IMR-90 (cell line): ENCODE measurements around the gene SGTB. TPM values are rescaled to one million over a fixed set of nuclear protein-coding genes. Genes with fewer than 3 reads are reported as not detected.

Experiments
- ATAC-seq: fragments of 200-7000 bp; cut with Tn5 transposase; 2 replicates; pipeline ENCODE4 v1.9.1; 2020; ENCODE audit warnings: low read depth, mild to moderate bottlenecking, moderate library complexity
- BruUV-seq: library from RNA; stranded (reverse); fragments of 400-500 nt; replicated peaks from 2 replicates; lab custom pipeline; 2021; lab: Mats Ljungman, UMichigan
- CTCF ChIA-PET: fragments of 300-600 bp; formaldehyde crosslinking; extraction: SDS; loops from one replicate; lab custom pipeline; 2021; ENCODE audit warnings: antibody characterized with exemption; lab: Yijun Ruan, JAX
- POLR2A ChIA-PET: fragments of 300-600 bp; sonication (Branson Sonifier 250); formaldehyde crosslinking; loops from one replicate; lab custom pipeline; 2022; ENCODE audit warnings: antibody characterized with exemption; ENCODE audit not compliant: unreplicated experiment; lab: Charles Lee
- DNase-seq: peaks from one replicate; pipeline ENCODE4 v3.0.0; 2013
- H2AFZ ChIP-seq: replicated peaks from 2 replicates; pipeline ENCODE3; 2013; ENCODE audit warnings: low read length, mild to moderate bottlenecking; ENCODE audit not compliant: poor library complexity
- H2AK5ac ChIP-seq: 2 replicates; pipeline ENCODE4 v1.6.1; 2013; ENCODE audit warnings: low read depth, low read length, inconsistent platforms
- H2AK9ac ChIP-seq: replicated peaks from 2 replicates; pipeline ENCODE3; 2013; ENCODE audit warnings: mild to moderate bottlenecking, low read depth, low read length, moderate library complexity; ENCODE audit not compliant: poor library complexity
- H2BK120ac ChIP-seq: 2 replicates; pipeline ENCODE4 v1.6.1; 2013; ENCODE audit warnings: low read depth, low read length, inconsistent platforms
- H2BK15ac ChIP-seq: 3 replicates; pipeline ENCODE4 v1.6.1; 2013; ENCODE audit warnings: low read depth, low read length, inconsistent platforms
- H2BK20ac ChIP-seq: 2 replicates; pipeline ENCODE4 v1.6.1; 2013; ENCODE audit warnings: low read depth, mild to moderate bottlenecking, inconsistent platforms, low read length, moderate library complexity
- H2BK5ac ChIP-seq: 2 replicates; pipeline ENCODE4 v1.6.1; 2013; ENCODE audit warnings: mild to moderate bottlenecking, low read depth, low read length, inconsistent platforms; ENCODE audit not compliant: poor library complexity, severe bottlenecking
- H3K14ac ChIP-seq: replicated peaks from 2 replicates; pipeline ENCODE4 v1.6.1; 2013; ENCODE audit warnings: low read depth, low read length, inconsistent platforms
- H3K18ac ChIP-seq: 2 replicates; pipeline ENCODE4 v1.6.1; 2013; ENCODE audit warnings: low read depth, low read length, control low read depth
- H3K23ac ChIP-seq: 2 replicates; pipeline ENCODE4 v1.6.1; 2013; ENCODE audit warnings: low read depth, low read length, inconsistent platforms
- H3K27ac ChIP-seq: 2 replicates; pipeline ENCODE4 v1.5.1; 2013; ENCODE audit warnings: mild to moderate bottlenecking, control low read depth, low read length; ENCODE audit not compliant: insufficient read depth
- H3K27me3 ChIP-seq: 2 replicates; pipeline ENCODE4 v1.6.1; 2013; ENCODE audit warnings: low read length; ENCODE audit not compliant: control insufficient read depth, insufficient read depth
- H3K36me3 ChIP-seq: 2 replicates; pipeline ENCODE4 v1.6.1; 2013; ENCODE audit warnings: low read length, mixed read lengths; ENCODE audit not compliant: control insufficient read depth, insufficient read depth
- H3K4ac ChIP-seq: 2 replicates; pipeline ENCODE4 v1.6.1; 2013; ENCODE audit warnings: low read depth, low read length, inconsistent platforms
- H3K4me1 ChIP-seq: 2 replicates; pipeline ENCODE4 v1.6.1; 2013; ENCODE audit warnings: low read length, mixed read lengths; ENCODE audit not compliant: control insufficient read depth, insufficient read depth
- H3K4me2 ChIP-seq: 2 replicates; pipeline ENCODE4 v1.6.1; 2013; ENCODE audit warnings: low read depth, mild to moderate bottlenecking, control low read depth, low read length, moderate library complexity
- H3K4me3 ChIP-seq: 2 replicates; pipeline ENCODE4 v1.5.1; 2013; ENCODE audit warnings: low read depth, mild to moderate bottlenecking, control low read depth, low read length, moderate library complexity; ENCODE audit not compliant: insufficient read depth
- H3K56ac ChIP-seq: 2 replicates; pipeline ENCODE4 v1.6.1; 2013; ENCODE audit warnings: low read length, inconsistent platforms; ENCODE audit not compliant: insufficient read depth; ENCODE audit errors: extremely low read depth
- H3K79me1 ChIP-seq, 2 experiments: 2 replicates each; pipeline ENCODE4 v1.6.1; 2013; ENCODE audit warnings: low read length in 2 of 2, inconsistent platforms in 1 of 2, low read depth in 1 of 2
- H3K9ac ChIP-seq: 2 replicates; pipeline ENCODE4 v1.6.1; 2013; ENCODE audit warnings: low read depth, low read length, control low read depth
- H3K9me1 ChIP-seq: 2 replicates; pipeline ENCODE4 v1.6.1; 2013; ENCODE audit warnings: low read length, inconsistent platforms; ENCODE audit not compliant: insufficient read depth
- H3K9me3 ChIP-seq: 2 replicates; pipeline ENCODE4 v1.6.1; 2013; ENCODE audit warnings: low read length; ENCODE audit not compliant: control insufficient read depth, insufficient read depth
- H4K20me1 ChIP-seq: 2 replicates; pipeline ENCODE4 v1.6.1; 2013; ENCODE audit warnings: low read length, inconsistent platforms; ENCODE audit not compliant: insufficient read depth
- H4K5ac ChIP-seq: 2 replicates; pipeline ENCODE4 v1.6.1; 2013; ENCODE audit warnings: mild to moderate bottlenecking, low read depth, low read length, control low read depth
- H4K8ac ChIP-seq, 2 experiments: 2 replicates each; pipeline ENCODE4 v1.6.1; 2013; ENCODE audit warnings: low read depth in 2 of 2, low read length in 2 of 2, control low read depth in 1 of 2, inconsistent platforms in 1 of 2
- H4K91ac ChIP-seq: 2 replicates; pipeline ENCODE4 v1.6.1; 2013; ENCODE audit warnings: low read depth, low read length, inconsistent platforms; ENCODE audit not compliant: insufficient read depth
- BHLHE40 ChIP-seq: fragments of 150-350 bp; IDR thresholded peaks from 2 replicates; pipeline ENCODE4 v1.6.1; 2016; ENCODE audit warnings: mild to moderate bottlenecking, low read depth, low read length
- CEBPB ChIP-seq: IDR thresholded peaks from 2 replicates; pipeline ENCODE4 v1.6.1; 2012; ENCODE audit warnings: low read depth, low read length, improper control_type of control experiment
- CHD1 ChIP-seq: IDR thresholded peaks from 2 replicates; pipeline ENCODE4 v1.6.1; 2012; ENCODE audit warnings: low read depth, low read length, improper control_type of control experiment
- ELK1 ChIP-seq: fragments of 150-350 bp; IDR thresholded peaks from 2 replicates; pipeline ENCODE4 v1.6.1; 2016; ENCODE audit warnings: low read depth, mild to moderate bottlenecking, low read length, moderate library complexity, borderline replicate concordance
- MAFK ChIP-seq: IDR thresholded peaks from 2 replicates; pipeline ENCODE4 v1.6.1; 2012; ENCODE audit warnings: low read depth, low read length, improper control_type of control experiment
- MXI1 ChIP-seq: IDR thresholded peaks from 2 replicates; pipeline ENCODE4 v1.6.1; 2012; ENCODE audit warnings: low read depth, mild to moderate bottlenecking, low read length, moderate library complexity, borderline replicate concordance
- NFE2L2 ChIP-seq: fragments of 150-350 bp; IDR thresholded peaks from 2 replicates; pipeline ENCODE4 v1.6.1; 2016; ENCODE audit warnings: low read depth, mild to moderate bottlenecking, low read length
- POLR2A ChIP-seq: IDR thresholded peaks from 2 replicates; pipeline ENCODE4 v1.6.1; 2012; ENCODE audit warnings: mild to moderate bottlenecking, low read depth, low read length
- RAD21 ChIP-seq: IDR thresholded peaks from 2 replicates; pipeline ENCODE4 v1.6.1; 2012; ENCODE audit warnings: low read length, improper control_type of control experiment
- RCOR1 ChIP-seq: IDR thresholded peaks from 2 replicates; pipeline ENCODE4 v1.6.1; 2012; ENCODE audit warnings: mild to moderate bottlenecking, low read length, improper control_type of control experiment; ENCODE audit not compliant: insufficient replicate concordance
- RFX5 ChIP-seq: IDR thresholded peaks from 2 replicates; pipeline ENCODE4 v1.8.0; 2012; ENCODE audit warnings: low read depth, mild to moderate bottlenecking, low read length, moderate library complexity
- SMC3 ChIP-seq: fragments of 150-350 bp; IDR thresholded peaks from 2 replicates; pipeline ENCODE4 v1.6.1; 2016; ENCODE audit warnings: low read depth, mild to moderate bottlenecking, antibody characterized with exemption, low read length, moderate library complexity
- WGBS, 2 experiments: methylation state at CpG; one replicate each; pipeline versions ENCODE4 v1.1.5 to v1.1.7; 2013; ENCODE audit warnings: missing lambda C conversion rate in 2 of 2; ENCODE audit not compliant: insufficient read length in 1 of 2; ENCODE audit errors: extremely low coverage in 2 of 2; 5-methylcytosine and 5-hydroxymethylcytosine counted together
- dilution Hi-C: fragments of 300-500 bp; cut with HindIII; formaldehyde crosslinking; loops from one replicate; pipeline ENCODE4 v1.14.3; 2018; ENCODE audit warnings: low sequenced_read_pairs; ENCODE audit not compliant: unreplicated experiment
- in situ Hi-C: fragments of 300-500 bp; cut with MboI; formaldehyde crosslinking; loops from 3 replicates; pipeline ENCODE4 v1.14.3; 2019; ENCODE audit warnings: low sequenced_read_pairs, inconsistent platforms, mixed read lengths
- intact Hi-C: fragments of 100-400 bp; cut with micrococcal nuclease; formaldehyde crosslinking; loops from 2 replicates; pipeline ENCODE4 v1.10.0; 2022
- polyA plus RNA-seq, 3 experiments: library from polyadenylated mRNA; depleted of rRNA; stranded (reverse); fragments of >200 nt; gene quantifications; 2 replicates each; pipeline ENCODE4 v1.2.3, GENCODE V29; 2012; ENCODE audit warnings: low replicate concordance in 1 of 3
- total RNA-seq: library from RNA; depleted of rRNA; stranded (reverse); fragments of >200 nt; gene quantifications from 2 replicates; pipeline ENCODE4 v1.2.3, GENCODE V29; 2012
- TF ChIP-seq, protein P1 (sequence below): fragments of 150-350 bp; IDR thresholded peaks from 2 replicates; pipeline ENCODE4 v1.6.1; 2017; ENCODE audit warnings: mild to moderate bottlenecking, antibody characterized with exemption, low read length, low read depth
- TF ChIP-seq, protein P2 (sequence below): conservative IDR thresholded peaks from 2 replicates; pipeline ENCODE4 v1.5.1; 2012; ENCODE audit warnings: mild to moderate bottlenecking, low read depth, low read length, improper control_type of control experiment

Gene SGTB
- total and polyA plus RNA-seq, 2 of the 4 experiments (the other 2 are of a cell fraction): 7.5 to 15.1 TPM

DNA sequence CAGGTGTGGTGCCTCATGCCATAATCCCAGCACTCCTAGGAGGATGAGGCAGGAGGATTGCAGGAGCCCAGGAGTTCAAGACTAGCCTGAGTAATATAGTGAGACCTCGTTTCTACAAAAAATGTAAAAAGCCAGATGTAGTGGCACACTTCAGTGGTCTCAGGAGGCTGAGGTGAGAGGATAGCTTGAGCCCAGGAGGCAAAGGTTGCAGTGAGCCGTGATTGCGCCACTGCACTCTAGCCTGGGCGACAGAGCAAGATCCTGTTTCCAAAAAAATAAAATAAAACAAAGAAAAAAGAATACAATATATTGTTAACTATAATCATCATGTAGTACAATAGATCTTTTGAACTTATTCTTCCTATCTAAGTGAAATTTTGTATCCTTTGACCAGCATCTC lies 16.4 kb upstream of the SGTB start:
- no peak overlapping the region for H2AK5ac ChIP-seq
- no peak for ATAC-seq
- H3K4me3 ChIP-seq: no peak overlapping the region
- no peaks in the 10 kb centered on the region for H3K27me3 ChIP-seq
- H4K8ac ChIP-seq: no peak overlapping the region
- H2BK120ac ChIP-seq: no peak overlapping the region
- no peak overlapping the region for H2BK5ac ChIP-seq
- DNase-seq: no peak
- CTCF ChIA-PET: no interaction called here
- H3K14ac ChIP-seq: no peak overlapping the region
- H3K18ac ChIP-seq: no peak overlapping the region
- TF ChIP-seq BHLHE40 (no peak), MXI1 (no peak), RFX5 (no peak), SMC3 (no peak), CHD1 (no peak), CEBPB (no peak), MAFK (no peak), RAD21 (no peak), ELK1 (no peak), NFE2L2 (no peak), RCOR1 (no peak), POLR2A (no peak)
- TF ChIP-seq, protein P1, sequence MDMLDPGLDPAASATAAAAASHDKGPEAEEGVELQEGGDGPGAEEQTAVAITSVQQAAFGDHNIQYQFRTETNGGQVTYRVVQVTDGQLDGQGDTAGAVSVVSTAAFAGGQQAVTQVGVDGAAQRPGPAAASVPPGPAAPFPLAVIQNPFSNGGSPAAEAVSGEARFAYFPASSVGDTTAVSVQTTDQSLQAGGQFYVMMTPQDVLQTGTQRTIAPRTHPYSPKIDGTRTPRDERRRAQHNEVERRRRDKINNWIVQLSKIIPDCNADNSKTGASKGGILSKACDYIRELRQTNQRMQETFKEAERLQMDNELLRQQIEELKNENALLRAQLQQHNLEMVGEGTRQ: no peak
- TF ChIP-seq, protein P2, sequence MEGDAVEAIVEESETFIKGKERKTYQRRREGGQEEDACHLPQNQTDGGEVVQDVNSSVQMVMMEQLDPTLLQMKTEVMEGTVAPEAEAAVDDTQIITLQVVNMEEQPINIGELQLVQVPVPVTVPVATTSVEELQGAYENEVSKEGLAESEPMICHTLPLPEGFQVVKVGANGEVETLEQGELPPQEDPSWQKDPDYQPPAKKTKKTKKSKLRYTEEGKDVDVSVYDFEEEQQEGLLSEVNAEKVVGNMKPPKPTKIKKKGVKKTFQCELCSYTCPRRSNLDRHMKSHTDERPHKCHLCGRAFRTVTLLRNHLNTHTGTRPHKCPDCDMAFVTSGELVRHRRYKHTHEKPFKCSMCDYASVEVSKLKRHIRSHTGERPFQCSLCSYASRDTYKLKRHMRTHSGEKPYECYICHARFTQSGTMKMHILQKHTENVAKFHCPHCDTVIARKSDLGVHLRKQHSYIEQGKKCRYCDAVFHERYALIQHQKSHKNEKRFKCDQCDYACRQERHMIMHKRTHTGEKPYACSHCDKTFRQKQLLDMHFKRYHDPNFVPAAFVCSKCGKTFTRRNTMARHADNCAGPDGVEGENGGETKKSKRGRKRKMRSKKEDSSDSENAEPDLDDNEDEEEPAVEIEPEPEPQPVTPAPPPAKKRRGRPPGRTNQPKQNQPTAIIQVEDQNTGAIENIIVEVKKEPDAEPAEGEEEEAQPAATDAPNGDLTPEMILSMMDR: no peak
- no peaks in the 10 kb centered on the region for H3K9me3 ChIP-seq
- 100% methylated on average over 1 of the region's 4 CpGs; no CpG with 5 or more reads in 1 of the 2 experiments for WGBS, 2 experiments
- H2BK15ac ChIP-seq: no peak overlapping the region
- dilution Hi-C loops: no loop called here
- intact Hi-C loops: no loop called here
- H2BK20ac ChIP-seq: no peak overlapping the region
- BruUV-seq: no TSS peak
- H3K4me1 ChIP-seq: no peaks in the 10 kb centered on the region
- no peak overlapping the region for H2AFZ ChIP-seq
- H4K91ac ChIP-seq: no peak overlapping the region
- peaks cover 22 to 46% of the 10 kb centered on the region in 2 experiments for H3K79me1 ChIP-seq
- in situ Hi-C loops: no loop called here
- H3K36me3 ChIP-seq: no peaks in the 10 kb centered on the region
- H3K9ac ChIP-seq: no peak overlapping the region
- no peak overlapping the region; the same call in 1 of the 2 replicates for H3K4ac ChIP-seq
- POLR2A ChIA-PET: no interaction called here
- no peak overlapping the region for H3K56ac ChIP-seq
- H3K27ac ChIP-seq: no peak overlapping the region
- no peaks in the 10 kb centered on the region for H4K20me1 ChIP-seq
- no peak overlapping the region for H3K4me2 ChIP-seq
- no peak overlapping the region for H4K5ac ChIP-seq
- no peak overlapping the region for H3K23ac ChIP-seq
- H2AK9ac ChIP-seq: no peak overlapping the region
- H3K9me1 ChIP-seq: no peaks in the 10 kb centered on the region; the same call in 1 of the 2 replicates
